GM12801 (cell line): ENCODE results near the gene CGNL1.

Experiments
- TF ChIP-seq, protein P1 (sequence below): IDR thresholded peaks from one replicate; pipeline ENCODE4 v1.5.1; 2011; ENCODE audit warnings: control low read depth; ENCODE audit not compliant: insufficient read length; ENCODE audit errors: extremely low read depth

Gene CGNL1

DNA sequence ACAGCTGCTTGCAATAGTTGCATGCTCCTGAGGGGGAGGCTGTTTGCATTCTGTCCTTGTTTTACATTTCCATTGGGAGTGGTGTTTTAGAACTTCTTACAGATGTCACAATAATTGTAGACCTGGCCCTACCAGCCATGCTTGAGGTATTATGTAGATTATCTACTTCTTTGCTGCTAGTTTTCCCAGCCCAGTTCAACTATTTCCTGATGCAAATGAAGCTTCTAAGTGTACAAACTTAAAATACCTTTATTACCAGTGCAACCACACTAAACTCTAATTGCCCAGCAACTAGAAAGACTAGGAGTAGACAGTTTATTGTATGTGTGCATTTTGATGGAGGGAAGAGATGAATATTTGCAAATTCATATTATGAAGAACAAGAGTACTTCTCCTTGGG is 110.5 kb downstream of the CGNL1 start:
- TF ChIP-seq, protein P1, sequence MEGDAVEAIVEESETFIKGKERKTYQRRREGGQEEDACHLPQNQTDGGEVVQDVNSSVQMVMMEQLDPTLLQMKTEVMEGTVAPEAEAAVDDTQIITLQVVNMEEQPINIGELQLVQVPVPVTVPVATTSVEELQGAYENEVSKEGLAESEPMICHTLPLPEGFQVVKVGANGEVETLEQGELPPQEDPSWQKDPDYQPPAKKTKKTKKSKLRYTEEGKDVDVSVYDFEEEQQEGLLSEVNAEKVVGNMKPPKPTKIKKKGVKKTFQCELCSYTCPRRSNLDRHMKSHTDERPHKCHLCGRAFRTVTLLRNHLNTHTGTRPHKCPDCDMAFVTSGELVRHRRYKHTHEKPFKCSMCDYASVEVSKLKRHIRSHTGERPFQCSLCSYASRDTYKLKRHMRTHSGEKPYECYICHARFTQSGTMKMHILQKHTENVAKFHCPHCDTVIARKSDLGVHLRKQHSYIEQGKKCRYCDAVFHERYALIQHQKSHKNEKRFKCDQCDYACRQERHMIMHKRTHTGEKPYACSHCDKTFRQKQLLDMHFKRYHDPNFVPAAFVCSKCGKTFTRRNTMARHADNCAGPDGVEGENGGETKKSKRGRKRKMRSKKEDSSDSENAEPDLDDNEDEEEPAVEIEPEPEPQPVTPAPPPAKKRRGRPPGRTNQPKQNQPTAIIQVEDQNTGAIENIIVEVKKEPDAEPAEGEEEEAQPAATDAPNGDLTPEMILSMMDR: no peak

DNA sequence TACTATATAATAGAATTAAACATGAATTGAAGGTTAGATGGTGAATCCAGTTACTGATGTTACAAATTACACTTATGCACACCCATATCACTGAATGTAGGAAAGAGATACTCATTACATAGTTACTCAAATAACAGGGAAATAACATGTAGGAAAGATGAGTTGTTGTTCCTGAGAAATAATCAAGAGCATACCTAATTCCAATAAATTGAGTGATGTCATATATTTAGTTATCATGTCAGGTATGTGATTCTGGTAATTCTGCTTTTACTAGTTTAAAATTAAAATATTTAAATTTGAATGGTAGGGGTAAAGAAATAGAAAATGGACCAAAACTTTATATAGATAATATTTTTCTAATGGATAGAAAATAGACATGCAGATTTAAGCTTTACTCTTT is 112.8 kb downstream of the CGNL1 start:
- TF ChIP-seq, protein P1: no peak

DNA sequence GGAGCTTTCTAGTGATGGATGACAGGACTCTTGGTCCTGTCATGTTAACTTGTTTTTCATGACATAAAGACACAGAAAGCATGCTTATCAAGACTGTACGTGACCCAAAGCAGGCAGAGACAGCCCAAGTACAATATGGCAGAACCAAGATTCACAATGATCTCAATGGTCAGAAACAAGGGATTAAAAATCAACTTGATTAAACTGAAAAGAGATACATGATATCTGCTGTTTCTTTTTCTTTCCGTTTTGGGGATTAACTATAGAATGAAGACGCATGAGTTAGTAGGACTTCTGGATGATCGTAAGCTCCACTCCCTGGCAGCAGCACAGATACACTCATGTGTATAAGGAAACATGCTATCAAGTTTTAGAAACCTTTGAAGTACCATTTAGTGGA is 117.0 kb downstream of the CGNL1 start:
- TF ChIP-seq, protein P1: no peak

DNA sequence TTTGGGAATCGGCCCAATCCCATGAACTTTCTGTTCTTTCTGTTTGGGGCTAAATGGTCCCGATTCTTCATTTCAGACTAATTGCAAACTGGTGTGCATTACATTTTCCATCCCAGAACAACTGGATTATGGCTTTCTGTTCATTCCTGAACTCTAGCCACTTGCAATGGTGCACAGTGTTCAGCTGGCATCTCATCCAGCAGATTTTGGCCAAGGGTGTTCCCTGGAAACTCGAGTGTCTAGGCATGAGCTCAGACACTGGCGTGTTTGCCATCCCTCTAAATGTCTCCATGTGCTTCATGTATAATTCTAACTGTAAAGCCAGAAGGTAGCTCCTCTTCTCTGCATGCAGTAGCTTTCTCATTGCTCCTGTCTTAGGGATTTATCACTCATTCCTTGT is 118.3 kb downstream of the CGNL1 start:
- TF ChIP-seq, protein P1: no peak

DNA sequence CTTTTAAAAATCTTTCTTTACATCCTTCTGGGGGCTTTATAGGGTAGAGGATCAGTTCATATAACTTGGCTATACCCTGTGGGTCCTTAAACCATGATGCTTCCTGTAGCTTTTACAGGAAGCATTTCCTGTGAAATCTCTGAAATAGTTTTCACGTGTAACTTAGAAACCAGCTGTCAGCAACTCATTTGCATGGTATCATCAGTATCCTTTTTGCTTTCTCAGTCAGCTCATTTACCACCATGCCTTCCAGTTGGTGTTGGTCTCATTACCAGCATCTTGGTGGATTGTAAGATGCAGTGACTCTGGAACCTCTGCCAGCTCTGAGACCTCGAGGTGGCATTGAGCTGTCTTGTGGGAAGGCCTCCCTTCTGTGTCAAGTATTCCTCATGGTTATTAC is 118.7 kb downstream of the CGNL1 start:
- TF ChIP-seq, protein P1: no peak

DNA sequence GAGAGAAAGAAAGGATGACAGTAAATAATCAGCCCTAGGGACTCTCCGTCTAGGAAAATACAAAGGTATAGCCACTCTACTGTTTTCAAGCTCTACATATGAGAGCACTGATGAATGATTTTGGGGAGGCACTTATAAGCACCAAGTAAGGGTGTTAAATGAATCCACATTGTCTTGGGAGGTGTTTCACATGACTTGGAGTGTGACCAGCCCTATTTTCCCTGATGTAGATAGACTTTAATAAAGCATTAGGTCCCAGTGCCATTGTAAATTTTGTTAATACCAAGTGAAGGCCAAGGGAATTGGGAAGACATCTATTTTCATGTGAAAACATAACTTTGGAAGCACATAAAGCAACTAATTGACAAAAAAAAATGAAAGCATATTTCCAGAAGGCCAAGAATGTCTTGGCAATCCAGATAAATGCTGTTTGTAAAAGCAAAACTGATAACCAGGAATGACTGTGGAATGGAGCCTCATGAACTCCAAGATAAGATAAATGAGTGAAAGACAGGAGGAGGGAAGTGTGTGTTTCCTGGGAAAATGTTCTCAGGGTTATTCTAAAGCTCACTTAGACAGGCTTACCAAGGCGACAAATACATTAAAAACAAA is 119.4 kb downstream of the CGNL1 start:
- TF ChIP-seq, protein P1: no peak

DNA sequence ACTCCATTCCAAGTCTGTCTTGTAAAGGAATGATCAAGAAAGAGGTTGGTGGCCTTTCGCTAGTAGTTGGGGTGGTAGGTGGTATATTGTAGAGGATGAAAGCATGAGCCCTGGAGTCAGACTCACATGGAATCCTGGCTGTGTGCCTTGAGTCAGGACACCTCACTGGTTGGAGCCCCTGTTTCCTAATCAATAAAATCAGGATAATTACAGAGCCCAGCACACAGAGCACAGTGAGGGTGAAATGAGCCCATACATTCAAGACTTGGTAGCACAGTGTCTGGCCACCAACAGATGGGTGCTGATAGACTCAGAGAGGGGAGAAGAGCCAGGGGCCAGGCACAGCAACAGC is 120.3 kb downstream of the CGNL1 start:
- TF ChIP-seq, protein P1: no peak
